GM21447 (cell line): ENCODE data around the gene MIEF2.

Experiments
- ATAC-seq: cut with Tn5 transposase; IDR thresholded peaks from one replicate; pipeline ENCODE4 v1.9.1; 2021; ENCODE audit not compliant: unreplicated experiment

Gene MIEF2

DNA sequence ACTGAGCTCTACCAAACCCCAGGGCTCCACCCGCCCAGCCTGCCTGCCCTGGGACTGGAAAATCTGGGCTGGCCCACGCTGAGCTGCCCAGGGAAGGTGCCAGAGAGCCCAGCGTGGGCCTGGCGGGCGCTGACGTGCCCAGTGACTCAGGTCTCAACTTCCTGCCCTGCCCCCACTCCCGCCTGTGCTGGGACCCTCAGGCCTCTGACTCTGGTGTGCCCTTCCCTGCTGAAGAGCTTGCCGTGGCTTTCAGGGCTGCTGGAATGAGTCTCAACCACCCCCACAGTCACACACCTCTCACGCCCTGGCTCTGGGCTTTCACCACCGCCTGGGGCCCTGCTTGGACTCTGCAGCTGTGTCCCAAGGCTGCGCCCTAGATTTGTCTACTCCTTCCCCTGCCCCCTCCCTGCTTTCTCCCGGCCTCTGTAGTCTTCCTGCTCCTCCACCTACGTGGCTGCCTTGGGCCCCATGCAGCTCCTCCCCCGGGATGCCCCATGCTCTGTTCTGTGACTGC, 24.7 kb upstream of the MIEF2 start:
- no peak for ATAC-seq

DNA sequence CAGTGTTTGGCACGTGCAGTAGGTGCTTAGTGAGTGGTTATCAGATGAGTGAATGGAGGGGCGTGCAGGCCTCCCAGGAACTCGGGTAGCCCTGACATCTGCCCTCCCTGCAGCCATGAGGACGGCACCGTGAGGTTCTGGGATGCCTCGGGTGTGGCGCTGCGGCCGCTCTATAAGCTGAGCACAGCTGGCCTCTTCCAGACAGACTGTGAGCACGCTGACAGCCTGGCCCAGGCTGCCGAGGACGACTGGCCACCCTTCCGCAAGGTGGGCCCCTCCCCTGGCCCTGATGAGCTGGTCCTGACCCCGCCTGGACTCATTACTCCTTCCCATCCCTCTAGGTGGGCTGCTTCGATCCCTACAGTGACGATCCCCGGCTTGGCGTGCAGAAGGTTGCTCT, 24.0 kb upstream of the MIEF2 start:
- ATAC-seq: no peak

- ATAC-seq: no peak
Observed at GRCh38 chr17:18237461-18237860, 23.0 kb upstream of the MIEF2 start.

DNA sequence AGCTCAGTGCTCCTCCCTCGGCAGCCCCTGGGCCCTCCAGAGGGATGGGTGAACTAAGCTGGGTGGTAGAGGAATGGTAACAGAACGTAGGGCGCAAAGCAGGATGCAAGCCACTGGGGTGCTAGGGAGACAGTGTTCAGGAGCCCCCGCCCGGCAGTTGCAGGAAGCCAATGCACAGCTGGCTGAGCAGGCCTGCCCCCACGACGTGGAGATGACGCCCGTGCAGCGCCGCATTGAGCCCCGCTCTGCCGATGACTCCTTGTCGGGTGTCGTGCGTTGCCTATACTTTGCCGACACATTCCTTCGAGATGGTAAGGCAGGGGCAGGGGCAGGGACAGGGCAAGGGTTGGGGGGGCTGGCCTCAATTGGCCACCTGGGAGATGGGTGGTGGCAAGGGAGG, 22.2 kb upstream of the MIEF2 start:
- no peak for ATAC-seq

GRCh38 chr17:18240449-18240848, 20.0 kb upstream of the MIEF2 start:
- no peak for ATAC-seq

GRCh38 chr17:18241229-18241871, 19.1 kb upstream of the MIEF2 start:
- ATAC-seq: no peak

DNA sequence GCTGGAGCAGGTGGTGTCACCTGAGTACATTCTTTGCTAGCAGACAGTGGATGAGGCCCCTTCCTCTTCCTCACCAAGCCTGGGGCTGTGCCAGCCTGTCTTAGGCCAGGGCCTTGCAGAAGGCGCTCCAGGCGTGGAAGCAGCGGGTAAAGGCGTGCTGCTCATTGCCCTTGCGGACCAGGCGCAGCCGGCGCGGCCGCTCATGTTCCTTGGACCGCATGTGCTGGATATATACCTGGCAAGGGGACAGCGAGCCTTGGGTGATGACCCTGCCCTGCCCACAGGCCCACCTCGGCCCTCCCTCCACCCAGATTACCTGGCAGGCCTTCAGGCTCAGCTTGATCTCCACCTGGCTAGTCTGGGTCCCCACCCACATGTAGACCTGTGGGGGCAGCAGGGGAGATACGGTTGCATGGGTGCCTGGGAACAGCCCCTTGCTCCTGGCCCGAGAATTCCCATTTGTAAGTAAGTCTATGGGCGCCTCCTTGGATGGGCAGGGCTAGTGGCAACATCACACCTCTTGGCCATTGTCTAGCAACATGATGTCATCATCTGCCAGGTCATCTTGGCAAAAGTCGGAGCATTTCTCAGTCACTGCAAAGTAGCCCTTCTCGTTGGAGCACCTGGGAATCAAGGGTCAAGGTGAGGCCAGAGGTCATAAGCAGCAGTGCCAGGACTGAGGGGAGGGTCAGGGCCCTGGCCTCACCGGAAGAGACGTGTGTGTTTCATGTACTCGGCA, 15.3 kb upstream of the MIEF2 start:
- no peak for ATAC-seq

- no peak for ATAC-seq
Observed at GRCh38 chr17:18246109-18246725, 14.2 kb upstream of the MIEF2 start.

- no peak for ATAC-seq
Observed at GRCh38 chr17:18246880-18247612, 13.4 kb upstream of the MIEF2 start.

- ATAC-seq: no peak
Observed at GRCh38 chr17:18247613-18248001, 12.9 kb upstream of the MIEF2 start.

DNA sequence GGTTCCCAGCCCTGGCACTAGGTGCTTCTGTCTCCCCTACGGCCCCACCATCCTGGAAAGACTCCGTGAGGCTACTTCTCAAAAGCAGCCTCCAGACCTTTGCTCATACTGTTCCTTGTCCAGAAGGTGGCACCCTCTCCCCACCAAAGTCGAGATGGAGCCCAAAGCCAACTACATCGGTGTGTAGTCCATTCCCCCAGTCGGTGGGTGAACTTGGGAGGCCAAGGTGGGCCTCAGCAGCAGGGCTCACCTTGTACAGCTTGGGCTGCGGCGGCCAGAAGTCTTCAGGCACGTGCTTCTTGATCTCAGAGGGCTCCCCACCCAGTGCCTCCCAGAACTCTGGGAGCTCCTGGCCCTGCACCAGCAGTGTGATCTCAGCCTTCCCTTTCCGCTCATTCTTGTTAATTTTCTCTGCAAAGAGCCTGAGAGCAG, 12.1 kb upstream of the MIEF2 start:
- no peak for ATAC-seq

- no peak for ATAC-seq
Observed at GRCh38 chr17:18248811-18249210, 11.7 kb upstream of the MIEF2 start.

DNA sequence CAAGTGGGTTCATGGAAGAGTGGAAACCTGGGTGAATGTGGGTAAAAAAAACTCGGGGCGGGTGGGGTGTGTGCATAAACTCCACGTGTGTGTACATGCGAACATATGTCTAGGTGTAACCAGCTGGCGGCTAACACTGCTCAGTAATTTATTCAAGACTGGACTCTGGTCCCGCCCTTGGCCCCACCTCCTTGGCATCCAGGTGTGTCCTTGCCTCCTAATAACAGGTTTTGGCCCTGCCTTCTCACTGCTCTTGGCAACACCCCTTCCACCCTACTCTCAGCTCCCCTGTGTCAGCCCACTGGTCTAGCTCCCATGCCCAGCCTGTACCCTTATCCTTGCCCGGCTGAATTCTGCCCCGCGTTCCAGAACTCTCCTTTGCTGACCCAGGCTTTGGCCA, 10.2 kb upstream of the MIEF2 start:
- no peak for ATAC-seq

DNA sequence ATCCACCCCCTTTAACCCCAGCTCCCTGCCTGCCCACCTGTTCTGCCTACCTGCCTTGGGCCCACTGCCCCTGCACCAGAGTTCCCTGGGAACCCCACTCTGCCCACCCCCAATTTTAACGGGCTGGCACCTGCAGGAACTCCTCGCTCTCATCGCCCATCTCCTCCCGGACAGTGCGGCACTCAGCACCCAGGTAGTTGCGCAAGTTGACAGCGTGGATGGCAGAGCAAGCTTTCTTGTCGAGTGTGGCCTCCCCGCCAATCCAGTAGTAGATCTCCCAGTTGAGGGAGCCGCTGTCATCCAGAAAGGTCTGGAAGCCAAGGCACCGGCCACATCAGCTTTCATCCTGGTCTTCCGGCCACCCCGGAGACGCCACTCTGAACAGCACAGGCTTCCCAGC, 9.8 kb upstream of the MIEF2 start:
- ATAC-seq: no peak

DNA sequence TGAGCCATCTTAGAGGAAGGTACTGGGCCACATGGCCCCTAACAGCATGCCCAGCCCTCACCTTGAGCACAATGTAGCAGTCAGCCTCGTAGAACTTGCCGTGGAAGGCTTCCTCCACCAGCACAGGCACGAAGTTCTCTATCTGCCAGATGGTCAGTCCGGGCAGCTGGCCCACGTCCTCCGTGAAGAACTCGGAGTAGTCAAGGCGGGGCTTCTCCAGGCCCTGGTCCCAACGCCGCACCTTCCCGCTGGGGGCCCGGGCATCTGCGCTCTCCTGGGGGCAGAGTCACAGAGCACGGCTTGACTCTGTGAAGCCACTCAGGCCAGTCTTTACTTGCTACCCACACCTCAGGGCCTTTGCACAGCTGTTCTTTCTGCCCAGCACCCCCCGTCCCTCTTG, 9.3 kb upstream of the MIEF2 start:
- no peak for ATAC-seq

GRCh38 chr17:18252160-18252559, 8.3 kb upstream of the MIEF2 start:
- ATAC-seq: no peak

DNA sequence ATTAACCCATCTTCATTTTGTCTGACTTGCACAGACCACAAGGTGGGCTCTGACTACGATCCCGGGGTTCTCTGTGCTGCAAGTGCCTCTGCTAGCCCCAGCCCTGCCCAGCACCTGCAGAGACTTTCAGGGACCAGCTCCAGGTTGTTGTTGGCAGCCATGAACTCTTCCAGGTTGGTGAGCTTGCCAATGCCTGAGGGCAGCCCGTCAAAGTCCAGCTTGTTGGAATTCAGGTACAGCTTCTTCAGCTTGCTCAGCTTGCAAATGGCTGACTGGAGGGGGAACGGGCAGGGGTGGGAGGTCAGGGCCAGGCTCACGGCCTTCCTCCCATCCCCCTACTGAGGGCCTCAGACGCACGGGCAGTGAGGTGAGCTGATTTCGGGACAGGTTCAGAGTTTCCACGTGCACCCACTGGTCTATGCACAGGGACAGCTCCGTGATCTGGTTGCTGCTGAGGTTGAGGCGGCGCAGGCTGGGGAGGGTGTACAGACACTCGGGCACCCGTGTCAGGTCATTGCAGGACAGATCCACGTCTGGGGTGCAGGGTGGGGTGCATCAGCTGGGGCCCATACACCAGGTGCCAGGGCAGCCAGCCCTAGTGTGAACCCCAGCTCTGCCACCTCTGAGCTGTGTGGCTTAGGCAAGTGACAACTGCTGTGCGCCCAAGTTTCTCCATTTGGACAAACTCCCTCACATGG, 7.1 kb upstream of the MIEF2 start:
- no peak for ATAC-seq

- ATAC-seq: no peak
Observed at GRCh38 chr17:18253947-18254821, 6.3 kb upstream of the MIEF2 start.

- ATAC-seq: no peak
Observed at GRCh38 chr17:18254888-18255649, 5.4 kb upstream of the MIEF2 start.
